Left ventricle myocardium inferior (tissue), 1 donor: ENCODE data around the gene DKKL1. TPM values are rescaled to one million over a fixed set of nuclear protein-coding genes. Genes with fewer than 3 reads are reported as not detected.

Experiments
- DNase-seq: peaks from one replicate; pipeline ENCODE4 v3.0.0-alpha.2; 2020
- H3K27ac ChIP-seq: fragments of 200-600 bp; replicated peaks from 2 replicates; pipeline ENCODE4 v1.8.0; 2021
- H3K27me3 ChIP-seq: fragments of 200-600 bp; 2 replicates; pipeline ENCODE4 v1.8.0; 2021; ENCODE audit warnings: low read depth
- H3K36me3 ChIP-seq: fragments of 200-600 bp; 2 replicates; pipeline ENCODE4 v1.8.0; 2021
- H3K4me1 ChIP-seq: fragments of 200-600 bp; 2 replicates; pipeline ENCODE4 v1.8.0; 2021
- H3K4me3 ChIP-seq: fragments of 200-600 bp; 2 replicates; pipeline ENCODE4 v1.8.0; 2021; ENCODE audit warnings: mild to moderate bottlenecking, moderate library complexity
- H3K9me3 ChIP-seq: fragments of 200-600 bp; replicated peaks from 2 replicates; pipeline ENCODE4 v1.8.0; 2021
- CTCF ChIP-seq: fragments of 200-600 bp; IDR thresholded peaks from 2 replicates; pipeline ENCODE4 v1.8.0; 2021; ENCODE audit warnings: antibody characterized with exemption, mild to moderate bottlenecking, borderline replicate concordance
- intact Hi-C: fragments of 100-400 bp; cut with micrococcal nuclease; formaldehyde crosslinking; loops from one replicate; pipeline ENCODE4 v1.11.0; 2022
- total RNA-seq: library from RNA; stranded (reverse); fragmentation: NEBNext Ultra II Directional; extraction: Animal tissue kit (Norgen Biotek cat#: 25700); gene quantifications from one replicate; pipeline ENCODE4 v1.2.1, GENCODE V29; 2021
- donor health status: DM: no; HTN: yes; CAD: no; lungs with severe emphysema.

The DKKL1 gene
- total RNA-seq, 1 donor from 2014 or later = not detected

- intact Hi-C loops = no loop called here
- no peak for DNase-seq
- Histone ChIP-seq H3K4me1 (peaks cover 28% of the 10 kb centered on the region), H3K27ac (peak overlapping the region; percentile 70), H3K9me3 (no peaks in the 10 kb centered on the region), H3K4me3 (peak overlapping the region; percentile 32), H3K27me3 (no peaks in the 10 kb centered on the region), H3K36me3 (peaks cover 69% of the 10 kb centered on the region)
- no peak for TF ChIP-seq CTCF
Measured at GRCh38 chr19:49356382-49356781, 7.3 kb upstream of the DKKL1 start.

- peaks cover 34% of the 10 kb centered on the region for H3K4me1 ChIP-seq
Measured at GRCh38 chr19:49357186-49357585, 6.5 kb upstream of the DKKL1 start.

GRCh38 chr19:49359851-49360820 is 3.5 kb upstream of the DKKL1 start:
- Histone ChIP-seq H3K4me3 (no peak overlapping the region), H3K27ac (peak overlapping the region; percentile 23), H3K27me3 (no peaks in the 10 kb centered on the region), H3K4me1 (peaks cover 51% of the 10 kb centered on the region), H3K36me3 (peaks cover 32% of the 10 kb centered on the region), H3K9me3 (no peaks in the 10 kb centered on the region)
- TF ChIP-seq CTCF = no peak
- intact Hi-C loops = no loop called here
- no peak for DNase-seq

More at GRCh38 chr19:49357186-49357585, 6.5 kb upstream of the DKKL1 start:
- Histone ChIP-seq H3K36me3 (peaks cover 61% of the 10 kb centered on the region), H3K27ac (peak overlapping the region; percentile 19), H3K27me3 (no peaks in the 10 kb centered on the region), H3K9me3 (no peaks in the 10 kb centered on the region), H3K4me3 (no peak overlapping the region)
- TF ChIP-seq CTCF = no peak
- intact Hi-C loops = no loop called here
- DNase-seq = no peak

GRCh38 chr19:49361438-49362047 is 2.1 kb upstream of the DKKL1 start:
- Histone ChIP-seq H3K27me3 (no peaks in the 10 kb centered on the region), H3K4me1 (peaks cover 39% of the 10 kb centered on the region), H3K4me3 (peak overlapping the region; percentile 85), H3K27ac (peak overlapping the region; percentile 96), H3K36me3 (peaks cover 23% of the 10 kb centered on the region), H3K9me3 (no peaks in the 10 kb centered on the region)
- intact Hi-C loops = no loop called here
- TF ChIP-seq CTCF = no peak
- DNase-seq = peak; percentile 85

- no peaks in the 10 kb centered on the region for H3K9me3 ChIP-seq
- peaks cover 23% of the 10 kb centered on the region for H3K36me3 ChIP-seq
- H3K27me3 ChIP-seq = no peaks in the 10 kb centered on the region
- peak within 1 kb of the TSS; percentile 85 for H3K4me3 ChIP-seq
- peak within 1 kb of the TSS; percentile 96 for H3K27ac ChIP-seq
- no peak for TF ChIP-seq CTCF
- peak; percentile 86 for DNase-seq
- peaks cover 31% of the 10 kb centered on the region for H3K4me1 ChIP-seq
- intact Hi-C loops = no loop called here
Measured at GRCh38 chr19:49362048-49362928, 1.4 kb upstream of the DKKL1 start, which contains the start of gene TEAD2. TSS of gene TEAD2 (minus strand) at chr19:49362416. CDS start at chr19:49360075, 2,341 bp downstream.
